ENCODE results near the gene KRTAP4-7.
"Not testable (repeated sequence)": the region's sequence is repeated elsewhere in the genome, so short reads cannot be mapped to it uniquely, and the experiment has no call there.

KRTAP4-7 gene

DNA sequence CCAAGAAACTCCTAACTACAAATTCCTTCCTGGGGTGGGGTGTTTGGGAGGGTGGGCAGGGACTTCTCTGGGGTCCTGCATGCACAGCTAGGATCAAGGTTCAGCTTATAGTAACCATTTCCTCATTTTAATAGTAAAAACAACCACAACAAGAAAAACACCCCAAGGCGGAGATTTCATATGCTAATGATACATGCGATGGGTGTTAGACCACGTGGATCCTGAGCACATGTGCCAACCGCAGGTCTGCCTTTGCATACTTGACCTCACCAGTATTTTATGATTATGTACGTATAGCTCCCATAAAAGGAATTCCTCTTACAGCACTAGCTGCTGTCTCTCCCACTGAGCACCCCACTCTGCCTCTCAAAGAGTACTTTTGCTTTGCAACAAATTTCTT lies 32.3 kb downstream of the KRTAP4-7 start:
- no peak for DNase-seq

- not testable (repeated sequence) for DNase-seq
Observed at GRCh38 chr17:41117846-41118386, 34.0 kb downstream of the KRTAP4-7 start, which contains the start of gene KRTAP4-11. KRTAP4-11 (minus strand) TSS chr17:41118373; CDS start chr17:41118315, 58 bp downstream.

DNA sequence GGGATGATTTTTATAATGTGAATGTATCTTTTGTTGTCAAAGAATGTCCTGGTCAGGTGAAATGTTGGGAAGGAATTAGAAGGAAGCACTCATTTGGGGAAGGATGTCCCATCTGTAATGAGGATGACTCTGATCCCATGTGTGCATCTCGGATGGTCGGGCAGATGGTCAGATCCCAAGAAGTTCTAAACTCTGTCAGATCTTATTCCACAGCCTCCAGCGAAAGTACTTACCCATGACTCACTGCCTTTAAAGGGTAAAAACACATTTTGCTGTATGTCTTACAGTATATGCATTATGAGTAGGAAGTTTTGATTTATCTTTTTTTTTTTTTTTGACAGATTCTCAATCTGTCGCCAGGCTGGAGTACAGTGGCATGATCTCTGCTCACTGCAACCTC lies 34.8 kb downstream of the KRTAP4-7 start:
- DNase-seq: no peak

GRCh38 chr17:41119696-41120690 lies 36.0 kb downstream of the KRTAP4-7 start:
- DNase-seq: not testable (repeated sequence)

- no peak for DNase-seq
Observed at GRCh38 chr17:41121742-41122141, 37.8 kb downstream of the KRTAP4-7 start.

GRCh38 chr17:41123292-41123990 lies 39.5 kb downstream of the KRTAP4-7 start:
- not testable (repeated sequence) for DNase-seq

DNA sequence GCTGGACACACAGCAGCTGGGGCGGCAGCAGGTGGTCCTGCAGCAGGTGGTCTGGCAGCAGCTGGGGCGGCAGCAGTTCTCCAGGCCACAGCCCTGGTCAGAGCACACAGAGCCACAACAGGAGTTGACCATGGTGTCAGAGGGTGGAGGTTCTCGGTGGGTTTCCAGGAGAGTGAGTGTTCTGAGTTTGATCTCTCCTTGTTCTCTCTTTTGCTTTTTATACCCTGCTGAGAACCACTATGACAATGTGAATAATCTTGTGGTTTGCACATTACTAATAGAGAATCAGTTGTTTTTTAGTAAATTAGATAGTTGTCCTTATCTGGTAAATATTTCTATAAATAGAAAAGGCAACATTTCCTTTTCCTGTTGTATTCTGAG lies 40.0 kb downstream of the KRTAP4-7 start, which contains the start of gene KRTAP4-12:
Gene KRTAP4-12 (minus strand): TSS at position 192 of the 381 bp plus-strand sequence. CDS start 60 bp downstream, at position 132.
- not testable (repeated sequence) for DNase-seq

GRCh38 chr17:41125064-41125463 lies 41.1 kb downstream of the KRTAP4-7 start:
- no peak for DNase-seq

DNA sequence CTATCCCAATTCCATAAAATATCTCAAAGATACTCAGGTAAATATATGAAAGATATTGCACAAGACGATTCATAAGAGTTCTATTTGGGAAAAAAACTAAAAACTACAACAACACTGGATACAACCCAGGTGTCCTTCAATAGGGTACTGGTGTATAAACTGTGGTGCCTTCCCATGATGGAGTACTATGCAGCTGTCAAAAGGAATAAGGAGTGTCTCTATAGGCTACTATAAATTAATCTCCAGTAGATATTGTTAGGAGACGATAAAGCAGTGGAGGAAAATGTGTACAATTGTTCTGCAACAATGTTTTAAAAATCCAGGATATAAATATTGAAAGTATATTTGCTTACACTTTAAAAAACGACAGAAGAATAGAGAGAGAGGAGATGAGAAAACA lies 42.5 kb downstream of the KRTAP4-7 start:
- no peak for DNase-seq

- no peak for DNase-seq
Observed at GRCh38 chr17:41127371-41127770, 43.4 kb downstream of the KRTAP4-7 start.

GRCh38 chr17:41131979-41132378 lies 48.0 kb downstream of the KRTAP4-7 start:
- no peak for DNase-seq

GRCh38 chr17:41133880-41134735 lies 50.2 kb downstream of the KRTAP4-7 start:
- no peak for DNase-seq

Data from activated CD4-positive, alpha-beta T cell treated with anti-CD3 and anti-CD28 coated beads, Interleukin-2, amount 50 U/mL, for 1 hour (primary cell).